HepG2 (cell line): ENCODE measurements around the gene EPHA2. TPM values are rescaled to one million over a fixed set of nuclear protein-coding genes. Genes with fewer than 3 reads are reported as not detected.

ENCODE experiments used
- ASH2L ChIP-seq: fragments of 300-600, 200-600 bp; sonication (generic); IDR thresholded peaks from 2 replicates; pipeline ENCODE4 v1.7.0; 2017; ENCODE audit warnings: low read depth, mild to moderate bottlenecking, moderate library complexity, mixed read lengths, low read length; ENCODE audit not compliant: insufficient read length
- ATF7-NPFF ChIP-seq: sonication (generic); formaldehyde crosslinking; IDR thresholded peaks from 2 replicates; pipeline ENCODE4 v1.8.1; 2023; ENCODE audit warnings: mild to moderate bottlenecking, low read depth, missing genetic modification reagents, moderate library complexity
- REL ChIP-seq: sonication (generic); formaldehyde crosslinking; conservative IDR thresholded peaks from 2 replicates; pipeline ENCODE4 v1.8.0; 2022; ENCODE audit warnings: mild to moderate bottlenecking, missing genetic modification reagents, moderate library complexity
- THAP7 ChIP-seq: sonication (generic); formaldehyde crosslinking; IDR thresholded peaks from 2 replicates; pipeline ENCODE4 v1.8.1; 2023; ENCODE audit warnings: mild to moderate bottlenecking, missing genetic modification reagents
- ZNF484 ChIP-seq: sonication (generic); formaldehyde crosslinking; IDR thresholded peaks from 2 replicates; pipeline ENCODE4 v1.5.1; 2020; ENCODE audit warnings: mild to moderate bottlenecking, low read depth, missing genetic modification reagents, borderline replicate concordance
- ZNF552 ChIP-seq: sonication (generic); formaldehyde crosslinking; IDR thresholded peaks from 2 replicates; pipeline ENCODE4 v1.9.0; 2022; ENCODE audit warnings: missing genetic modification reagents, mild to moderate bottlenecking, borderline replicate concordance
- ZNF766 ChIP-seq: sonication (generic); formaldehyde crosslinking; IDR thresholded peaks from 2 replicates; pipeline ENCODE4 v1.5.0; 2020; ENCODE audit warnings: missing genetic modification reagents, borderline replicate concordance
- ZSCAN21 ChIP-seq: sonication (generic); formaldehyde crosslinking; IDR thresholded peaks from 2 replicates; pipeline ENCODE4 v1.8.0; 2022; ENCODE audit warnings: mild to moderate bottlenecking, missing genetic modification reagents, moderate library complexity, borderline replicate concordance
- polyA plus RNA-seq, 8 experiments: library from polyadenylated mRNA; depleted of rRNA in 3 of 8; stranded (reverse) in 7 of 8; unstranded in 1 of 8; fragments of >200 nt; fragmentation: Illumina TruSeq in 4 of 8; extraction: Trizol in 4 of 8; gene quantifications; 2 replicates each; pipeline versions ENCODE4 v1.2.1 to v1.2.3, GENCODE V29; 2011 to 2016; ENCODE audit warnings: low read depth in 4 of 8, missing spikeins in 1 of 8, mixed read lengths in 1 of 8; ENCODE audit not compliant: insufficient read depth in 1 of 8
- total RNA-seq, 5 experiments: library from RNA; depleted of rRNA; stranded (reverse); fragments of >200 nt; fragmentation: Illumina TruSeq; extraction: Trizol; gene quantifications; 2 replicates each; pipeline ENCODE4 v1.2.3, GENCODE V29; 2016; ENCODE audit warnings: low read depth in 1 of 5
- TF ChIP-seq, protein P1 (sequence below): sonication (generic); formaldehyde crosslinking; IDR thresholded peaks from 2 replicates; pipeline ENCODE4 v1.5.1; 2020; ENCODE audit warnings: missing genetic modification reagents, mild to moderate bottlenecking, borderline replicate concordance
- TF ChIP-seq, protein P2 (sequence below): sonication (generic); formaldehyde crosslinking; IDR thresholded peaks from one replicate; pipeline ENCODE4 v1.5.1; 2020; ENCODE audit warnings: mild to moderate bottlenecking, missing genetic modification reagents; ENCODE audit errors: not compliant biosample characterization

Gene EPHA2
- total and polyA plus RNA-seq, 2 of the 13 experiments (the other 11 are each of a cell fraction or from before 2014, with no cell fraction given): 33.6 to 53.6 TPM

- TF ChIP-seq, protein P1, sequence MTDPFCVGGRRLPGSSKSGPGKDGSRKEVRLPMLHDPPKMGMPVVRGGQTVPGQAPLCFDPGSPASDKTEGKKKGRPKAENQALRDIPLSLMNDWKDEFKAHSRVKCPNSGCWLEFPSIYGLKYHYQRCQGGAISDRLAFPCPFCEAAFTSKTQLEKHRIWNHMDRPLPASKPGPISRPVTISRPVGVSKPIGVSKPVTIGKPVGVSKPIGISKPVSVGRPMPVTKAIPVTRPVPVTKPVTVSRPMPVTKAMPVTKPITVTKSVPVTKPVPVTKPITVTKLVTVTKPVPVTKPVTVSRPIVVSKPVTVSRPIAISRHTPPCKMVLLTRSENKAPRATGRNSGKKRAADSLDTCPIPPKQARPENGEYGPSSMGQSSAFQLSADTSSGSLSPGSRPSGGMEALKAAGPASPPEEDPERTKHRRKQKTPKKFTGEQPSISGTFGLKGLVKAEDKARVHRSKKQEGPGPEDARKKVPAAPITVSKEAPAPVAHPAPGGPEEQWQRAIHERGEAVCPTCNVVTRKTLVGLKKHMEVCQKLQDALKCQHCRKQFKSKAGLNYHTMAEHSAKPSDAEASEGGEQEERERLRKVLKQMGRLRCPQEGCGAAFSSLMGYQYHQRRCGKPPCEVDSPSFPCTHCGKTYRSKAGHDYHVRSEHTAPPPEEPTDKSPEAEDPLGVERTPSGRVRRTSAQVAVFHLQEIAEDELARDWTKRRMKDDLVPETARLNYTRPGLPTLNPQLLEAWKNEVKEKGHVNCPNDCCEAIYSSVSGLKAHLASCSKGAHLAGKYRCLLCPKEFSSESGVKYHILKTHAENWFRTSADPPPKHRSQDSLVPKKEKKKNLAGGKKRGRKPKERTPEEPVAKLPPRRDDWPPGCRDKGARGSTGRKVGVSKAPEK (CRISPR knock-in tag): no peak
- TF ChIP-seq ZNF484 (no peak), ZNF552 (no peak), ATF7-NPFF (CRISPR knock-in tag) (0 out of 2 replicates have a peak, but pooled peaks have one; percentile 13), ZNF766 (CRISPR knock-in tag) (no peak), THAP7 (CRISPR knock-in tag) (no peak), ASH2L (peak; percentile 21), ZSCAN21 (no peak), REL (CRISPR knock-in tag) (no peak)
- TF ChIP-seq, protein P2, sequence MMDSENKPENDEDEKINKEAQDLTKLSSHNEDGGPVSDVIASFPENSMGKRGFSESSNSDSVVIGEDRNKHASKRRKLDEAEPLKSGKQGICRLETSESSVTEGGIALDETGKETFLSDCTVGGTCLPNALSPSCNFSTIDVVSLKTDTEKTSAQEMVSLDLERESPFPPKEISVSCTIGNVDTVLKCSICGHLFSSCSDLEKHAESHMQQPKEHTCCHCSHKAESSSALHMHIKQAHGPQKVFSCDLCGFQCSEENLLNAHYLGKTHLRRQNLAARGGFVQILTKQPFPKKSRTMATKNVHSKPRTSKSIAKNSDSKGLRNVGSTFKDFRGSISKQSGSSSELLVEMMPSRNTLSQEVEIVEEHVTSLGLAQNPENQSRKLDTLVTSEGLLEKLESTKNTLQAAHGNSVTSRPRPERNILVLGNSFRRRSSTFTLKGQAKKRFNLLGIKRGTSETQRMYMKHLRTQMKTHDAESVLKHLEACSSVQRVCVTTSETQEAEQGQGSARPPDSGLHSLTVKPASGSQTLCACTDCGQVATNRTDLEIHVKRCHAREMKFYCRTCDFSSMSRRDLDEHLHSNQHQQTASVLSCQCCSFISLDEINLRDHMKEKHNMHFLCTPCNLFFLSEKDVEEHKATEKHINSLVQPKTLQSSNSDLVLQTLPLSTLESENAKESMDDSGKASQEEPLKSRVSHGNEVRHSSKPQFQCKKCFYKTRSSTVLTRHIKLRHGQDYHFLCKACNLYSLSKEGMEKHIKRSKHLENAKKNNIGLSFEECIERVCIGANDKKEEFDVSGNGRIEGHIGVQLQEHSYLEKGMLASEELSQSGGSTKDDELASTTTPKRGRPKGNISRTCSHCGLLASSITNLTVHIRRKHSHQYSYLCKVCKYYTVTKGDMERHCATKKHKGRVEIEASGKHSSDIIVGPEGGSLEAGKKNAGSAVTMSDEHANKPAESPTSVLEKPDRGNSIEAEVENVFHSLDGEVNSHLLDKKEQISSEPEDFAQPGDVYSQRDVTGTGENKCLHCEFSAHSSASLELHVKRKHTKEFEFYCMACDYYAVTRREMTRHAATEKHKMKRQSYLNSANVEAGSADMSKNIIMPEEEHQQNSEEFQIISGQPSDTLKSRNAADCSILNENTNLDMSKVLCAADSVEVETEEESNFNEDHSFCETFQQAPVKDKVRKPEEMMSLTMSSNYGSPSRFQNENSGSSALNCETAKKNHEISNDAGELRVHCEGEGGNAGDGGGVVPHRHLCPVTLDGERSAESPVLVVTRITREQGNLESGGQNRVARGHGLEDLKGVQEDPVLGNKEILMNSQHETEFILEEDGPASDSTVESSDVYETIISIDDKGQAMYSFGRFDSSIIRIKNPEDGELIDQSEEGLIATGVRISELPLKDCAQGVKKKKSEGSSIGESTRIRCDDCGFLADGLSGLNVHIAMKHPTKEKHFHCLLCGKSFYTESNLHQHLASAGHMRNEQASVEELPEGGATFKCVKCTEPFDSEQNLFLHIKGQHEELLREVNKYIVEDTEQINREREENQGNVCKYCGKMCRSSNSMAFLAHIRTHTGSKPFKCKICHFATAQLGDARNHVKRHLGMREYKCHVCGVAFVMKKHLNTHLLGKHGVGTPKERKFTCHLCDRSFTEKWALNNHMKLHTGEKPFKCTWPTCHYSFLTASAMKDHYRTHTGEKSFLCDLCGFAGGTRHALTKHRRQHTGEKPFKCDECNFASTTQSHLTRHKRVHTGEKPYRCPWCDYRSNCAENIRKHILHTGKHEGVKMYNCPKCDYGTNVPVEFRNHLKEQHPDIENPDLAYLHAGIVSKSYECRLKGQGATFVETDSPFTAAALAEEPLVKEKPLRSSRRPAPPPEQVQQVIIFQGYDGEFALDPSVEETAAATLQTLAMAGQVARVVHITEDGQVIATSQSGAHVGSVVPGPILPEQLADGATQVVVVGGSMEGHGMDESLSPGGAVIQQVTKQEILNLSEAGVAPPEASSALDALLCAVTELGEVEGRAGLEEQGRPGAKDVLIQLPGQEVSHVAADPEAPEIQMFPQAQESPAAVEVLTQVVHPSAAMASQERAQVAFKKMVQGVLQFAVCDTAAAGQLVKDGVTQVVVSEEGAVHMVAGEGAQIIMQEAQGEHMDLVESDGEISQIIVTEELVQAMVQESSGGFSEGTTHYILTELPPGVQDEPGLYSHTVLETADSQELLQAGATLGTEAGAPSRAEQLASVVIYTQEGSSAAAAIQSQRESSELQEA (CRISPR knock-in tag): no peak
Observed at GRCh38 chr1:16164213-16165072, 8.6 kb upstream of the EPHA2 start (continued).
